GM12864 (cell line): ENCODE results near the gene ANKS1B.

Source experiments
- DNase-seq: peaks from one replicate; pipeline ENCODE4 v3.0.0-alpha.2; 2011; ENCODE audit warnings: low read depth
- H3K4me3 ChIP-seq: 2 replicates; pipeline ENCODE4 v1.5.1; 2011; ENCODE audit warnings: mild to moderate bottlenecking, low read depth, low read length, control low read depth
- TF ChIP-seq, protein P1 (sequence below): IDR thresholded peaks from 2 replicates; pipeline ENCODE4 v1.5.1; 2011; ENCODE audit warnings: low read depth, mild to moderate bottlenecking, moderate library complexity, low read length, control low read depth, inconsistent platforms; ENCODE audit errors: missing control alignments

The ANKS1B gene

DNA sequence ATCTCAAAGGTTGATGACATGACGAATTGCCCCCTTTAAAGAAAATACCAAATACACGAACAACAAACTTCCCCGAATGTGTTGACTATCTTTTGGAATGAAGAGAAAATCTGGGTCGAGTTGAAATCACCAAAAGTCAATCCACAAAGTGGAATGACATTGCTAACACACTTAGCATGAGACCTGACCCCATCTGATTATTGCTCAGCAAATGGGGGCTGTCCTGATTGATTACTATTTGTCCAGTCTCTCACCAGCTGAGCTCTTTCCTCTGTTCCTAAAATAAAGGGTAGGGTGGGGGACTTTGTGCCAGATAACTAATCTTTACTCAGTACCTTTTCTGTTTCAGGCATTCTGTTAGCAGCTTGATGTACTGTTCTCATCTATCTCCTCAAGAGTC is 1116.2 kb downstream of the ANKS1B start:
- TF ChIP-seq, protein P1, sequence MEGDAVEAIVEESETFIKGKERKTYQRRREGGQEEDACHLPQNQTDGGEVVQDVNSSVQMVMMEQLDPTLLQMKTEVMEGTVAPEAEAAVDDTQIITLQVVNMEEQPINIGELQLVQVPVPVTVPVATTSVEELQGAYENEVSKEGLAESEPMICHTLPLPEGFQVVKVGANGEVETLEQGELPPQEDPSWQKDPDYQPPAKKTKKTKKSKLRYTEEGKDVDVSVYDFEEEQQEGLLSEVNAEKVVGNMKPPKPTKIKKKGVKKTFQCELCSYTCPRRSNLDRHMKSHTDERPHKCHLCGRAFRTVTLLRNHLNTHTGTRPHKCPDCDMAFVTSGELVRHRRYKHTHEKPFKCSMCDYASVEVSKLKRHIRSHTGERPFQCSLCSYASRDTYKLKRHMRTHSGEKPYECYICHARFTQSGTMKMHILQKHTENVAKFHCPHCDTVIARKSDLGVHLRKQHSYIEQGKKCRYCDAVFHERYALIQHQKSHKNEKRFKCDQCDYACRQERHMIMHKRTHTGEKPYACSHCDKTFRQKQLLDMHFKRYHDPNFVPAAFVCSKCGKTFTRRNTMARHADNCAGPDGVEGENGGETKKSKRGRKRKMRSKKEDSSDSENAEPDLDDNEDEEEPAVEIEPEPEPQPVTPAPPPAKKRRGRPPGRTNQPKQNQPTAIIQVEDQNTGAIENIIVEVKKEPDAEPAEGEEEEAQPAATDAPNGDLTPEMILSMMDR, result no peak
- H3K4me3 ChIP-seq, result no peak overlapping the region
- DNase-seq, result no peak

DNA sequence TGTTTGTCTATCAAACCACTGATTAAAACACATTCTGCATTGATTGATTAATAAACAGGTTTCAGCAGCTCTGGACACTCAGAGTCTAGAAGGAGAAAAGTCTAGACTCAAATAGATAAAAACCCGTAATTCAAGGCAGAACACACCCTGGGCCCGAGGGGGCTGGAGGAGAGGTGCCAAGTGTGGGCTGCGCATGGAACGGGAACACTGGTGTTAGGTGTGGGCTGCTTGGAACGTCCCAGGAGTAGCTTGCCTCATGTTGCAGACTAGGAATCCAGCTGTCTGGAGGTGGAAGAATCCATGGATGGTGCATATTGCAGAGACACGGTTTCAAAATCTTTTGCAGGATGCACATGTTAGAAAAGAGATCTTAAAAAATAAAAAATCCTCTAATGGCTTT is 1116.7 kb downstream of the ANKS1B start:
- H3K4me3 ChIP-seq, result no peak overlapping the region
- no peak for DNase-seq
- TF ChIP-seq, protein P1, result no peak

DNA sequence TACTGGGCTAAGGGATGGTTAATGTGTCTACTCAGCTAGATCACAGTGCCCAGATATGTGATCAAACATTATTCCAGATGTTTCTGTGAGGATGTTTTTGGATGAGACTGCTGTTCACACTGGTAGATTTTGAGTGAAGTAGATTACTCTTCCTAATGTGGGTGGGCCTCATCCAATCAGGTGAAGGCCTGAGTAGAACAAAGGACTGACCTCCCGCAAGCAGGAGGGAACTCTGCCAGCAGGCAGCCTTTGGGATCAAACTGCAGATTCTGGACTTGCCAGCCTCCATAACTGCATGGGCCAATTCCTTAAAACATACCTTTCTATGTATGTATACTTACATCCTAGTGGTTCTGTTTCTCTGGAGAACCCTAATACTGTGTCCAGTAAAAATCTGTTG is 1120.4 kb downstream of the ANKS1B start:
- TF ChIP-seq, protein P1, result no peak
- no peak overlapping the region for H3K4me3 ChIP-seq
- DNase-seq, result no peak

DNA sequence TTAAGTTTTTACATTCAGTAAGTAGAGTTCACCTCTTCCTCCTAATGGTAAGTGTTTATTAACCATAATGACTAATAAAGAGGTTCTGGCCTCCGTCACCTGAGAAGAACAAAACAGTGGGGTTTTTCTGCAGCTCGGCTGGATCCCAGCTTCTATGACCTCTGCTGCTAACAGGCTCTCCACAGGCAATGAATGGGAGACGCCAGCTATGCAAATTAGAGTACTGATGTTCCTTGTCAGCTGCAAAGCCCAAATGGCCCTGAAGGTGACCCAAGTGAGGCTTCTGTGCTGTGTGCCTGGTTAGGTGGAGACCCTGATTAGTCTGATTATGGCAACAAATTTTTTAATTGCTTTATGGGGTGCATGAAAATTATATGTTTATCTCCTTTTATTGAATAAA is 1121.6 kb downstream of the ANKS1B start:
- TF ChIP-seq, protein P1, result no peak
- no peak overlapping the region for H3K4me3 ChIP-seq
- DNase-seq, result no peak

DNA sequence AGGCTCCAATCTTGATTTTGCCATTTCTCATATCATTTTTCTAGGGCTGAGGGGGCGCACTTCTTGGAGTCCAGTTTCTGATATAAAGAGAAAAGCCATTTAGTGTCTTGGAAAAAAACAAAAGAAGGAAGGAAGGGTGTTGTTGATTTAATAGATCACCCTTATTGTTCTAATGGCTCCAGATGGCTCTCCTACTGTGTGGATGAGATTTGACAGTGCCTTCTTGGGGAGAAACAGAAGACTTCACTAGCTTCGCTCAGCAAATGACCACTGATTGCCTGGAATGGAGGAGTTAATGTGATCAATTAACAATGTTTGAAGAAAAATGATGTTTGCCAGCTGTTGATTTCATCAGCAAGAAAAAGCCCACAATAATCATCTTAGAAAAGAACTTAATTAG is 1123.5 kb downstream of the ANKS1B start:
- DNase-seq, result no peak
- no peak overlapping the region for H3K4me3 ChIP-seq
- TF ChIP-seq, protein P1, result no peak

DNA sequence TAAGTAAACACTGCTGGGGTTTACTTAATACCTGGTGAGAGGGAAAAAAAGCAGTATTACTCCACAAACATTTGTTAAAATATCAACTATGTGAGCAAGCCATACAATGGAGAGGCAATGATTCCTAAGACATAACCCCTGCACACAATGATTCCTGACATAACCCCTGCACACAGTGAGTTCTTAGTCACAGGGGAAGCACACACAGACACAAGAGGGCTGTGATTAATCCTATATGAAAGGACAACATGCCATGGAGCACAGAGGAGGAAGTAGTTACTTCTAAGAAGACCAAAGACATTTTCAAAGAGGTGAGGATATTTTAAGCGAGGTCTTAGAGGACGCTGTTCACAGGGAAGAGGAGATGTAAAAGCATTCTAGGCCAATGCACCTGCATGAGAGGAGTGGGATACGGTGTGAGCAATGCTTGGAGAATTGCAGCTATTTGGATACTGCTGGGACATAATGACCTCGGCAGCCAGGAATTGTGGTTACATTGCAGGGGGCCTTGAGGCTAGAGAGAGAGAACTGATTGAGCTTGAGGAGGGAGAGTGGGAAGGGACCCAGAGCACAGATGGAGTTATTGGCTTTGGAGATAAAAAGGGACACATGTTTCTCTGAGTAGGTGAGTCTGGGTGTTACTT is 1127.7 kb downstream of the ANKS1B start:
- no peak overlapping the region for H3K4me3 ChIP-seq
- no peak for DNase-seq
- TF ChIP-seq, protein P1, result no peak

DNA sequence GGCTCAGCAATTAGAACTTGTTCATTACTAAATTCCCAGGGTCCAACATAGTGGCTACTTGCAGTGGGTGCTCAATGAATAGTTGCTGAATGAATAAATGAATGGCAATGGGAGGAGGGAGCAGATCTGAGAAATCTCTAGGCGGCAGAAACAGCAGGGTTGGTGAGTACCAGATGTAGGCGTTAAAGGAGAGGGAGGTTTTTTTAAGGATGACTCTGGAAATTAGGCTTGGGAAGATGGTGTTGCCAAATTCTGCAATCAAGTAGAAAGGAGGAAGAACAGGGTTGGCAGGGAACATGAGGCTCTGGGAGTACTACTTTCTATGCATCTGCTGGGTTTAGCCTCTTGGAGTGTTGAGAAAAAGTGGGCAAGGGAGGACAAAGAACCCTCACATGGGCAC is 1132.6 kb downstream of the ANKS1B start:
- TF ChIP-seq, protein P1, result no peak
- H3K4me3 ChIP-seq, result no peak overlapping the region
- no peak for DNase-seq
